HEK293T (cell line): ENCODE data around the gene HACL1.

Experiments used
- BHLHE40 ChIP-seq: fragments of 450-650 bp; IDR thresholded peaks from 2 replicates; pipeline ENCODE4 v1.6.1; 2016; ENCODE audit warnings: mild to moderate bottlenecking, moderate library complexity, borderline replicate concordance
- ELF4 ChIP-seq: fragments of 450-650 bp; IDR thresholded peaks from 2 replicates; pipeline ENCODE4 v1.6.1; 2017; ENCODE audit warnings: antibody characterized with exemption
- FOXA1 ChIP-seq: fragments of 450-650 bp; IDR thresholded peaks from 2 replicates; pipeline ENCODE4 v1.6.1; 2016; ENCODE audit warnings: mild to moderate bottlenecking
- FOXK2 ChIP-seq: fragments of 450-650 bp; IDR thresholded peaks from 2 replicates; pipeline ENCODE4 v1.6.1; 2016; ENCODE audit warnings: mild to moderate bottlenecking
- FOXM1 ChIP-seq: fragments of 450-650 bp; IDR thresholded peaks from 2 replicates; pipeline ENCODE4 v1.6.1; 2017; ENCODE audit warnings: mild to moderate bottlenecking, borderline replicate concordance
- L3MBTL2 ChIP-seq: fragments of 450-650 bp; conservative IDR thresholded peaks from 2 replicates; pipeline ENCODE4 v1.6.1; 2016; ENCODE audit warnings: mild to moderate bottlenecking
- LEF1 ChIP-seq: fragments of 450-650 bp; IDR thresholded peaks from 2 replicates; pipeline ENCODE4 v1.6.1; 2017; ENCODE audit warnings: mild to moderate bottlenecking, borderline replicate concordance
- NFRKB ChIP-seq: fragments of 450-650 bp; IDR thresholded peaks from 2 replicates; pipeline ENCODE4 v1.6.1; 2016; ENCODE audit warnings: mild to moderate bottlenecking, moderate library complexity
- PKNOX1 ChIP-seq: fragments of 450-650 bp; IDR thresholded peaks from 2 replicates; pipeline ENCODE4 v1.6.1; 2016
- SP1 ChIP-seq: fragments of 450-650 bp; IDR thresholded peaks from 2 replicates; pipeline ENCODE4 v1.6.1; 2017
- SUZ12 ChIP-seq: fragments of 450-650 bp; IDR thresholded peaks from 2 replicates; pipeline ENCODE4 v1.6.1; 2016; ENCODE audit warnings: mild to moderate bottlenecking
- TARDBP ChIP-seq: fragments of 450-650 bp; IDR thresholded peaks from 2 replicates; pipeline ENCODE4 v1.6.1; 2016
- ZNF384 ChIP-seq: fragments of 450-650 bp; IDR thresholded peaks from 2 replicates; pipeline ENCODE4 v1.6.1; 2016

- no peak for TF ChIP-seq L3MBTL2
- no peak for TF ChIP-seq FOXA1
- TF ChIP-seq BHLHE40, result no peak
- no peak for TF ChIP-seq TARDBP
- TF ChIP-seq ELF4, result no peak
- no peak for TF ChIP-seq FOXK2
- no peak for TF ChIP-seq ZNF384
- no peak for TF ChIP-seq SP1
- no peak for TF ChIP-seq LEF1
- no peak for TF ChIP-seq NFRKB
- TF ChIP-seq FOXM1, result no peak
- TF ChIP-seq SUZ12, result no peak
- no peak for TF ChIP-seq PKNOX1
Measured at GRCh38 chr3:15636028-15636709, 34.8 kb upstream of the HACL1 start.
